Ishikawa (cell line): ENCODE data around the gene KRCC1.

Experiments
- CEBPB ChIP-seq: IDR thresholded peaks from 2 replicates; pipeline ENCODE4 v1.6.1; 2012
- CREB1 ChIP-seq: IDR thresholded peaks from 2 replicates; pipeline ENCODE4 v1.6.1; 2012; ENCODE audit warnings: low read depth
- EGR1 ChIP-seq: IDR thresholded peaks from 2 replicates; pipeline ENCODE4 v1.6.1; 2012
- EP300 ChIP-seq: IDR thresholded peaks from 2 replicates; pipeline ENCODE4 v1.6.1; 2012; ENCODE audit warnings: borderline replicate concordance
- FOXM1 ChIP-seq: IDR thresholded peaks from 2 replicates; pipeline ENCODE4 v1.6.1; 2012; ENCODE audit warnings: low read depth, borderline replicate concordance
- MAX ChIP-seq: IDR thresholded peaks from 2 replicates; pipeline ENCODE4 v1.6.1; 2012
- NFIC ChIP-seq: IDR thresholded peaks from 2 replicates; pipeline ENCODE4 v1.6.1; 2012
- RAD21 ChIP-seq: IDR thresholded peaks from 2 replicates; pipeline ENCODE4 v1.6.1; 2012; ENCODE audit warnings: low read depth
- REST ChIP-seq: IDR thresholded peaks from 2 replicates; pipeline ENCODE4 v1.6.1; 2012; ENCODE audit warnings: low read depth, mild to moderate bottlenecking
- TAF1 ChIP-seq: IDR thresholded peaks from 2 replicates; pipeline ENCODE4 v1.6.1; 2012; ENCODE audit warnings: low read depth, mild to moderate bottlenecking
- TCF12 ChIP-seq: IDR thresholded peaks from 2 replicates; pipeline ENCODE4 v1.6.1; 2012; ENCODE audit warnings: low read depth
- YY1 ChIP-seq: IDR thresholded peaks from 2 replicates; pipeline ENCODE4 v1.6.1; 2012; ENCODE audit warnings: low read depth
- ZBTB7A ChIP-seq: IDR thresholded peaks from 2 replicates; pipeline ENCODE4 v1.6.1; 2012; ENCODE audit warnings: low read depth
- TF ChIP-seq, protein P1 (sequence below): IDR thresholded peaks from 2 replicates; pipeline ENCODE4 v1.6.1; 2012

GRCh38 chr2:88055371-88056128, at the start of gene KRCC1:
- no peak for TF ChIP-seq FOXM1
- peak; percentile 28; the same call in 1 of the 2 replicates for TF ChIP-seq TCF12
- TF ChIP-seq REST = no peak
- no peak for TF ChIP-seq RAD21
- peak; percentile 48; the same call in 1 of the 2 replicates for TF ChIP-seq EGR1
- 0 out of 2 replicates have a peak, but pooled peaks have one; percentile 30 for TF ChIP-seq ZBTB7A
- peak; percentile 86 for TF ChIP-seq YY1
- peak; percentile 74 for TF ChIP-seq MAX
- no peak for TF ChIP-seq NFIC
- TF ChIP-seq EP300 = no peak
- peak; percentile 92 for TF ChIP-seq TAF1
- no peak for TF ChIP-seq CREB1
- TF ChIP-seq, protein P1, sequence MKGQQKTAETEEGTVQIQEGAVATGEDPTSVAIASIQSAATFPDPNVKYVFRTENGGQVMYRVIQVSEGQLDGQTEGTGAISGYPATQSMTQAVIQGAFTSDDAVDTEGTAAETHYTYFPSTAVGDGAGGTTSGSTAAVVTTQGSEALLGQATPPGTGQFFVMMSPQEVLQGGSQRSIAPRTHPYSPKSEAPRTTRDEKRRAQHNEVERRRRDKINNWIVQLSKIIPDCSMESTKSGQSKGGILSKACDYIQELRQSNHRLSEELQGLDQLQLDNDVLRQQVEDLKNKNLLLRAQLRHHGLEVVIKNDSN = no peak
- no peak for TF ChIP-seq CEBPB
